ENCODE data around the gene SRR.
A peak's percentile ranks its signal among the peaks of the same experiment; 100 is the strongest.

SRR gene

GRCh38 chr17:2295575-2295974 is 8.2 kb upstream of the SRR start:
- Histone ChIP-seq H4K91ac (ENCODE audit: low read depth, low read length, poor library complexity) (no peak overlapping the region), H3K23ac (ENCODE audit: low read depth, low read length, poor library complexity) (no peak overlapping the region), H3K4me1 (ENCODE audit: control insufficient read depth in 2 of 2, insufficient read depth in 1 of 2, low read depth in 1 of 2, low read length in 2 of 2) (no peaks in the 10 kb centered on the region), H3K36me3 (replicated peaks in 1 of 2; ENCODE audit: control insufficient read depth in 2 of 2, insufficient read depth in 2 of 2, low read length in 2 of 2) (peaks cover 35 to 96% of the 10 kb centered on the region in 2 donors), H4K8ac (ENCODE audit: low read depth, low read length) (no peak overlapping the region), H3K18ac (ENCODE audit: low read length) (no peak overlapping the region), H3K9me3 (replicated peaks in 1 of 2; ENCODE audit: control insufficient read depth in 2 of 2, insufficient read depth in 1 of 2, low read depth in 1 of 2, low read length in 2 of 2) (peaks cover 0 to 5% of the 10 kb centered on the region in 2 donors), H3K79me1 (ENCODE audit: low read depth, low read length) (peaks cover 2% of the 10 kb centered on the region), H2BK120ac (ENCODE audit: low read depth, low read length) (no peak overlapping the region), H2BK12ac (ENCODE audit: low read length) (no peak overlapping the region), H3K27ac (replicated peaks; ENCODE audit: low read length) (no peak overlapping the region), H3K4me2 (ENCODE audit: insufficient read depth, low read length, poor library complexity, severe bottlenecking) (no peak overlapping the region), H2BK5ac (ENCODE audit: low read length) (no peak overlapping the region), H2AFZ (ENCODE audit: low read length) (no peak overlapping the region), H3K14ac (ENCODE audit: low read length) (no peak overlapping the region), H2AK5ac (ENCODE audit: low read depth, low read length) (no peak overlapping the region), H3K4ac (ENCODE audit: low read length) (no peak overlapping the region), H3K4me3 (ENCODE audit: low read length in 2 of 2) (no peak overlapping the region), H3K9ac (ENCODE audit: low read depth, low read length, poor library complexity) (no peak overlapping the region), H2BK15ac (ENCODE audit: low read length) (no peak overlapping the region), H3K27me3 (ENCODE audit: control insufficient read depth in 3 of 3, insufficient read depth in 3 of 3, low read depth in 1 of 3, low read length in 3 of 3) (no peaks in the 10 kb centered on the region)
- no CpG with 5 or more reads among the region's 1 CpG for WGBS, 2 donors (ENCODE audit: extremely low coverage in 2 of 2, insufficient read length in 2 of 2, insufficient replicate concordance in 1 of 2)
- DNase-seq (ENCODE audit: low spot score), result no peak

DNA sequence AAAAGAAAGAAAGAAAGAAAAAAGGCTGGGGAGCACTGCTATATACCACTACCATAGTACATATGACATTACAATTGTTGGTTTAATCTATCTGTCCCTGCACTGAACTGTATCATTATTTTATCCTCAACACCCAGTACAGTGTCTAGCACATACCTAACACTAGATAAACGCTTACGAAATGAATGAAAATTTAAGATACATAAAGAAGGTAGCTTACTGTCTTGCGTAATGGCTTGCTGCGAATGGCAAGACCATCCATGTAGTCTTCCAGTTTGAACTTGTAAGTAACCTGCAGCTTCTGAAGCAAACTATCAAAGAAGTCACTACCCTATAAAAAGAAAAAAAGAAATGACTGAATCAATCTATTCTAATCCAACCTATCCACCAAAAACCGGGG is 6.7 kb upstream of the SRR start:
- H3K4me3 ChIP-seq (ENCODE audit: low read length in 2 of 2), result no peak overlapping the region

DNA sequence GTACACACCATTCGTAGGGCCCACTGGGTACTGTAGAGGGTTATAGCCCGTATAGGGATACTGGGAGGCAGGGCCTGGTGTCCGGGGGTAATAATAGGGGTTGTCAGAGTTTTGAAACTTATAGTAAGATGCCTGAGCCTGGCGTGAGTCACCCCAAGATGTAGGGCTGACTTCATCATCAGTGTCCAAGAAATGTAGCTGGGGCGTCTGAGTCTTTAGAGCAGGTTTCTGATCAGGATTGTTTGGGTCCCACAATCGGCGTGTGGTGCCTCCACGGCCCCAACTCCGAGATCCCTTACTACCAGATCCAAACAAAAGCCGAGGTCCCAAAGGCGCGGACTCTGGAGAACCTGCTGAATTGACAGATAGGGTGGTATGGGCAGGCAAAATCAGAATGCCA is 4.6 kb upstream of the SRR start:
- Histone ChIP-seq H3K27ac (replicated peaks; ENCODE audit: low read length) (no peak overlapping the region), H3K14ac (ENCODE audit: low read length) (no peak overlapping the region), H4K8ac (ENCODE audit: low read depth, low read length) (no peak overlapping the region), H3K79me1 (ENCODE audit: low read depth, low read length) (peaks cover 2% of the 10 kb centered on the region), H3K4me3 (ENCODE audit: low read length in 2 of 2) (no peak overlapping the region), H2BK12ac (ENCODE audit: low read length) (no peak overlapping the region), H3K18ac (ENCODE audit: low read length) (no peak overlapping the region), H3K4ac (ENCODE audit: low read length) (no peak overlapping the region), H3K4me2 (ENCODE audit: insufficient read depth, low read length, poor library complexity, severe bottlenecking) (no peak overlapping the region), H3K9me3 (replicated peaks in 1 of 2; ENCODE audit: control insufficient read depth in 2 of 2, insufficient read depth in 1 of 2, low read depth in 1 of 2, low read length in 2 of 2) (peaks cover 0 to 10% of the 10 kb centered on the region in 2 donors), H3K9ac (ENCODE audit: low read depth, low read length, poor library complexity) (no peak overlapping the region), H4K91ac (ENCODE audit: low read depth, low read length, poor library complexity) (no peak overlapping the region), H3K27me3 (ENCODE audit: control insufficient read depth in 3 of 3, insufficient read depth in 3 of 3, low read depth in 1 of 3, low read length in 3 of 3) (no peaks in the 10 kb centered on the region), H2BK5ac (ENCODE audit: low read length) (no peak overlapping the region), H2AFZ (ENCODE audit: low read length) (no peak overlapping the region), H3K23ac (ENCODE audit: low read depth, low read length, poor library complexity) (peak overlapping the region; percentile 50), H3K4me1 (ENCODE audit: control insufficient read depth in 2 of 2, insufficient read depth in 1 of 2, low read depth in 1 of 2, low read length in 2 of 2) (peaks cover 0 to 5% of the 10 kb centered on the region in 2 donors), H2BK120ac (ENCODE audit: low read depth, low read length) (no peak overlapping the region), H3K36me3 (replicated peaks in 1 of 2; ENCODE audit: control insufficient read depth in 2 of 2, insufficient read depth in 2 of 2, low read length in 2 of 2) (peaks cover 20 to 76% of the 10 kb centered on the region in 2 donors), H2BK15ac (ENCODE audit: low read length) (no peak overlapping the region), H2AK5ac (ENCODE audit: low read depth, low read length) (no peak overlapping the region)
- no CpG with 5 or more reads among the region's 12 CpGs for WGBS, 2 donors (ENCODE audit: extremely low coverage in 2 of 2, insufficient read length in 2 of 2, insufficient replicate concordance in 1 of 2)
- DNase-seq (ENCODE audit: low spot score), result no peak

More for the DNA sequence above, 6.7 kb upstream of the SRR start:
- no peak overlapping the region for H2BK12ac ChIP-seq (ENCODE audit: low read length)
- no peak overlapping the region for H4K91ac ChIP-seq (ENCODE audit: low read depth, low read length, poor library complexity)
- H2BK5ac ChIP-seq (ENCODE audit: low read length), result no peak overlapping the region
- H3K4me2 ChIP-seq (ENCODE audit: insufficient read depth, low read length, poor library complexity, severe bottlenecking), result no peak overlapping the region
- no peak overlapping the region for H3K18ac ChIP-seq (ENCODE audit: low read length)
- H3K79me1 ChIP-seq (ENCODE audit: low read depth, low read length), result peaks cover 2% of the 10 kb centered on the region
- H3K14ac ChIP-seq (ENCODE audit: low read length), result no peak overlapping the region
- peaks cover 30 to 97% of the 10 kb centered on the region in 2 donors for H3K36me3 ChIP-seq (replicated peaks in 1 of 2; ENCODE audit: control insufficient read depth in 2 of 2, insufficient read depth in 2 of 2, low read length in 2 of 2)
- no peak for DNase-seq (ENCODE audit: low spot score)
- H2BK15ac ChIP-seq (ENCODE audit: low read length), result no peak overlapping the region
- no peak overlapping the region for H3K9ac ChIP-seq (ENCODE audit: low read depth, low read length, poor library complexity)
- no CpG with 5 or more reads among the region's 5 CpGs for WGBS, 2 donors (ENCODE audit: extremely low coverage in 2 of 2, insufficient read length in 2 of 2, insufficient replicate concordance in 1 of 2)
- peaks cover 0 to 10% of the 10 kb centered on the region in 2 donors for H3K9me3 ChIP-seq (replicated peaks in 1 of 2; ENCODE audit: control insufficient read depth in 2 of 2, insufficient read depth in 1 of 2, low read depth in 1 of 2, low read length in 2 of 2)
- no peak overlapping the region for H4K8ac ChIP-seq (ENCODE audit: low read depth, low read length)
- H2AFZ ChIP-seq (ENCODE audit: low read length), result no peak overlapping the region
- no peaks in the 10 kb centered on the region for H3K27me3 ChIP-seq (ENCODE audit: control insufficient read depth in 3 of 3, insufficient read depth in 3 of 3, low read depth in 1 of 3, low read length in 3 of 3)
- H3K4ac ChIP-seq (ENCODE audit: low read length), result no peak overlapping the region
- peaks cover 0 to 2% of the 10 kb centered on the region in 2 donors for H3K4me1 ChIP-seq (ENCODE audit: control insufficient read depth in 2 of 2, insufficient read depth in 1 of 2, low read depth in 1 of 2, low read length in 2 of 2)
- H2AK5ac ChIP-seq (ENCODE audit: low read depth, low read length), result no peak overlapping the region
- H3K27ac ChIP-seq (replicated peaks; ENCODE audit: low read length), result no peak overlapping the region
- H2BK120ac ChIP-seq (ENCODE audit: low read depth, low read length), result no peak overlapping the region
- H3K23ac ChIP-seq (ENCODE audit: low read depth, low read length, poor library complexity), result no peak overlapping the region

DNA sequence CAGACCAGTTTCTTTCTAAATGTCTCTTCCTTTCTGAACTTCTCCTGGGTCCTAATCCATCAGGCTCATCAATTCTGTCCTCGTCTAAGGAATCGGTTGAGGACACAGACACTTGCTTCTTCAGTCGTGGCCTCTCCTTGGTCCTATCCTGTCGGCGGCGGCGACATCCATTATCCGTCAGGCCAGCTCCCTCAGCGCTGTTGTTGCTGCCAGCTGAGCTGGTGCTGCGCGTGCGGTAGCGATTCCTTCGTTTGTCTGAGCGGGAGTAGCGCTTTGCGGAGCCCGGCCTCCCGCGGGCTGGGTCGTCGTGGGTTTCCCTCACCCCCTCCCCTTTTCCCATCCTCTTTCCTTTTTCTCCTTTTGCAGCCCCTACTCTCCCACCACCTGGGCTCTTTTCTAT is 4.0 kb upstream of the SRR start:
- no CpG with 5 or more reads among the region's 22 CpGs for WGBS, 2 donors (ENCODE audit: extremely low coverage in 2 of 2, insufficient read length in 2 of 2, insufficient replicate concordance in 1 of 2)
- Histone ChIP-seq H3K27me3 (ENCODE audit: control insufficient read depth in 3 of 3, insufficient read depth in 3 of 3, low read depth in 1 of 3, low read length in 3 of 3) (no peaks in the 10 kb centered on the region), H3K4ac (ENCODE audit: low read length) (no peak overlapping the region), H2AK5ac (ENCODE audit: low read depth, low read length) (no peak overlapping the region), H4K91ac (ENCODE audit: low read depth, low read length, poor library complexity) (no peak overlapping the region), H2AFZ (ENCODE audit: low read length) (no peak overlapping the region), H2BK5ac (ENCODE audit: low read length) (no peak overlapping the region), H3K9ac (ENCODE audit: low read depth, low read length, poor library complexity) (no peak overlapping the region), H3K18ac (ENCODE audit: low read length) (no peak overlapping the region), H3K4me2 (ENCODE audit: insufficient read depth, low read length, poor library complexity, severe bottlenecking) (no peak overlapping the region), H3K9me3 (replicated peaks in 1 of 2; ENCODE audit: control insufficient read depth in 2 of 2, insufficient read depth in 1 of 2, low read depth in 1 of 2, low read length in 2 of 2) (peaks cover 0 to 10% of the 10 kb centered on the region in 2 donors), H3K4me1 (ENCODE audit: control insufficient read depth in 2 of 2, insufficient read depth in 1 of 2, low read depth in 1 of 2, low read length in 2 of 2) (peaks cover 0 to 5% of the 10 kb centered on the region in 2 donors), H2BK15ac (ENCODE audit: low read length) (no peak overlapping the region), H3K4me3 (ENCODE audit: low read length in 2 of 2) (no peak overlapping the region), H3K23ac (ENCODE audit: low read depth, low read length, poor library complexity) (no peak overlapping the region), H3K14ac (ENCODE audit: low read length) (no peak overlapping the region), H3K36me3 (replicated peaks in 1 of 2; ENCODE audit: control insufficient read depth in 2 of 2, insufficient read depth in 2 of 2, low read length in 2 of 2) (peaks cover 20 to 70% of the 10 kb centered on the region in 2 donors), H2BK12ac (ENCODE audit: low read length) (no peak overlapping the region), H4K8ac (ENCODE audit: low read depth, low read length) (no peak overlapping the region), H3K27ac (replicated peaks; ENCODE audit: low read length) (no peak overlapping the region), H2BK120ac (ENCODE audit: low read depth, low read length) (no peak overlapping the region), H3K79me1 (ENCODE audit: low read depth, low read length) (peaks cover 3% of the 10 kb centered on the region)
- no peak for DNase-seq (ENCODE audit: low spot score)

Data from neuronal stem cell (in vitro differentiated cells).